Trophoblast cell (in vitro differentiated cells and primary cell): ENCODE data around the gene MUC4.
"Not testable (repeated sequence)": the region's sequence is repeated elsewhere in the genome, so short reads cannot be mapped to it uniquely, and the experiment has no call there.

Experiments used
- DNase-seq, 2 donors: peaks; one replicate each; pipeline ENCODE4 v3.0.0-alpha.2; 2016
- H2AFZ ChIP-seq: 2 replicates; pipeline ENCODE4 v1.6.1; 2013; ENCODE audit warnings: low read length, moderate library complexity, mild to moderate bottlenecking; ENCODE audit not compliant: insufficient read depth, poor library complexity
- H2AK5ac ChIP-seq: 2 replicates; pipeline ENCODE4 v1.6.1; 2013; ENCODE audit warnings: mild to moderate bottlenecking, low read length
- H2BK120ac ChIP-seq: 2 replicates; pipeline ENCODE4 v1.6.1; 2013; ENCODE audit warnings: low read length, mild to moderate bottlenecking, moderate library complexity; ENCODE audit not compliant: insufficient read depth, poor library complexity
- H2BK12ac ChIP-seq: 2 replicates; pipeline ENCODE4 v1.6.1; 2013; ENCODE audit warnings: mild to moderate bottlenecking, low read length, moderate library complexity
- H2BK5ac ChIP-seq: 2 replicates; pipeline ENCODE4 v1.6.1; 2013; ENCODE audit warnings: low read length, low read depth, moderate library complexity, mild to moderate bottlenecking; ENCODE audit not compliant: poor library complexity
- H3K14ac ChIP-seq: 2 replicates; pipeline ENCODE4 v1.6.1; 2013; ENCODE audit warnings: mild to moderate bottlenecking, low read length
- H3K18ac ChIP-seq: 2 replicates; pipeline ENCODE4 v1.6.1; 2013; ENCODE audit warnings: mild to moderate bottlenecking, low read length
- H3K23ac ChIP-seq: 2 replicates; pipeline ENCODE4 v1.6.1; 2013; ENCODE audit warnings: low read length
- H3K27ac ChIP-seq: 2 replicates; pipeline ENCODE4 v1.5.1; 2013; ENCODE audit warnings: low read depth, mild to moderate bottlenecking, inconsistent platforms, low read length, moderate library complexity
- H3K27me3 ChIP-seq: 2 replicates; pipeline ENCODE4 v1.6.1; 2013; ENCODE audit warnings: inconsistent platforms, mild to moderate bottlenecking, low read length, moderate library complexity; ENCODE audit not compliant: insufficient read depth
- H3K36me3 ChIP-seq, 2 experiments: 1 replicate in 1 of 2; 2 replicates in 1 of 2; pipeline ENCODE4 v1.6.1; 2013; ENCODE audit warnings: low read length in 2 of 2, mild to moderate bottlenecking in 2 of 2, moderate library complexity in 1 of 2; ENCODE audit not compliant: insufficient read depth in 2 of 2, control insufficient read depth in 1 of 2
- H3K4ac ChIP-seq: 2 replicates; pipeline ENCODE4 v1.6.1; 2013; ENCODE audit warnings: low read depth, mild to moderate bottlenecking, low read length, moderate library complexity
- H3K4me1 ChIP-seq, 2 experiments: 1 replicate in 1 of 2; 2 replicates in 1 of 2; pipeline ENCODE4 v1.6.1; 2013; ENCODE audit warnings: low read length in 2 of 2, mild to moderate bottlenecking in 2 of 2, moderate library complexity in 1 of 2; ENCODE audit not compliant: insufficient read depth in 2 of 2, control insufficient read depth in 1 of 2
- H3K4me2 ChIP-seq: 2 replicates; pipeline ENCODE4 v1.6.1; 2013; ENCODE audit warnings: inconsistent platforms, mild to moderate bottlenecking, low read length, moderate library complexity
- H3K4me3 ChIP-seq: 2 replicates; pipeline ENCODE4 v1.5.1; 2013; ENCODE audit warnings: mild to moderate bottlenecking, low read depth, low read length, inconsistent platforms
- H3K79me1 ChIP-seq: one replicate; pipeline ENCODE4 v1.6.1; 2013; ENCODE audit warnings: low read length
- H3K79me2 ChIP-seq: 2 replicates; pipeline ENCODE4 v1.6.1; 2013; ENCODE audit warnings: low read length, mild to moderate bottlenecking; ENCODE audit not compliant: control insufficient read depth, insufficient read depth, poor library complexity
- H3K9ac ChIP-seq: 2 replicates; pipeline ENCODE4 v1.6.1; 2013; ENCODE audit warnings: mild to moderate bottlenecking, low read length
- H3K9me3 ChIP-seq: 2 replicates; pipeline ENCODE4 v1.6.1; 2013; ENCODE audit warnings: low read depth, mild to moderate bottlenecking, control low read depth, inconsistent platforms, low read length; ENCODE audit not compliant: insufficient read depth
- H4K12ac ChIP-seq: 2 replicates; pipeline ENCODE4 v1.6.1; 2013; ENCODE audit warnings: low read depth, mild to moderate bottlenecking, low read length, moderate library complexity
- H4K8ac ChIP-seq: 2 replicates; pipeline ENCODE4 v1.6.1; 2013; ENCODE audit warnings: low read depth, mild to moderate bottlenecking, low read length, moderate library complexity
- H4K91ac ChIP-seq: one replicate; pipeline ENCODE4 v1.6.1; 2013; ENCODE audit warnings: low read depth, mild to moderate bottlenecking, low read length, moderate library complexity
- WGBS: extraction: QIAGEN DNeasy Blood & Tissue Kit; methylation state at CpG from one replicate; pipeline ENCODE4 v1.1.7; 2013; ENCODE audit warnings: missing lambda C conversion rate; ENCODE audit not compliant: insufficient read length, insufficient coverage; ENCODE audit errors: extremely low coverage; 5-methylcytosine and 5-hydroxymethylcytosine counted together

Gene MUC4

DNA sequence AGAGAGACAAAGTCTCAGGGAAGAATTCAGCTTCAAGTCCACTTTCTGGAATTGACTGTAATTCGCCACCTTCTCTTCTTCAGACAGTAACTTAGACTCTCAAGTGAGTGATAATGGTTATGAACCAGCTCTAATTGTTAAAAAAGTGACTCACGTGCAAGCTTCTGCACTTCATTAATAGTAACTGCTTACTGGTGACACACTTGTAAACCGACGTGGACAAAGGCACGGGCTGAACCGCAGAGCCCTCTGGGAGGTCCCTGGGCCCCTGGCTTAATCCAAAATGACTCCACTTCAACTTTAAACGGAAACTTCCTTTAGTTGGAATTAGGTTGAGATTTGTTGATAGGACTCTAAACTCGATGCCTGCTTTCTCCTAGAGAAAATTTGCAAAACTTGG lies 17.0 kb downstream of the MUC4 start:
- no peak overlapping the region for H3K9ac ChIP-seq
- no peak overlapping the region for H3K4me3 ChIP-seq
- H2BK5ac ChIP-seq = no peak overlapping the region
- no peak overlapping the region for H2AFZ ChIP-seq
- WGBS = no CpG with 5 or more reads among the region's 8 CpGs
- no peak overlapping the region for H2BK120ac ChIP-seq
- H3K4ac ChIP-seq = no peak overlapping the region
- no peak overlapping the region for H4K12ac ChIP-seq
- H4K91ac ChIP-seq = no peak overlapping the region
- H3K23ac ChIP-seq = no peak overlapping the region
- H3K79me2 ChIP-seq = no peaks in the 10 kb centered on the region
- no peak overlapping the region for H2AK5ac ChIP-seq
- no peak overlapping the region for H3K18ac ChIP-seq
- no peak overlapping the region for H3K4me2 ChIP-seq
- H3K27ac ChIP-seq = no peak overlapping the region
- no peak overlapping the region for H3K14ac ChIP-seq
- H3K79me1 ChIP-seq = no peaks in the 10 kb centered on the region
- no peaks in the 10 kb centered on the region for H3K4me1 ChIP-seq
- no peaks in the 10 kb centered on the region for H3K36me3 ChIP-seq
- H4K8ac ChIP-seq = no peak overlapping the region
- no peak overlapping the region for H2BK12ac ChIP-seq
- no peak for DNase-seq
- no peaks in the 10 kb centered on the region for H3K9me3 ChIP-seq
- no peaks in the 10 kb centered on the region for H3K27me3 ChIP-seq

DNA sequence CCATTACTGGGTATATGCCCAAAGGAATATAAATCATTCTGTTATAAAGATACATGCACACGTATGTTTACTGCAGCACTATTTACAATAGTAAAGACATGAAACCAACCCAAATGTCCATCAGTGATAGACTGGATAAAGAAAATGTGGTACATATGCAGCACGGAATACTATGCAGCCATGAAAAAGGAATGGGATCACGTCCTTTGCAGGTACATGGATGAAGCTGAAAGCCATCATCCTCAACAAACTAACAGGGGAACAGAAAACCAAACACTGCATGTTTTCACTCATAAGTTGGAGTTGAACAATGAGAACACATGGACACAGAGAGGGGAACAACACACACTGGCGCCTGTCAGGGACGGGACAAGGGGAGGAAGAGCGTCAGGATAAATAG lies 19.1 kb downstream of the MUC4 start:
- no CpG with 5 or more reads among the region's 6 CpGs for WGBS
- H3K14ac ChIP-seq, H3K18ac ChIP-seq, H3K4ac ChIP-seq, H2BK120ac ChIP-seq, H3K4me2 ChIP-seq, H3K36me3 ChIP-seq, H4K12ac ChIP-seq, H3K23ac ChIP-seq, H3K9me3 ChIP-seq, H3K4me1 ChIP-seq, H3K79me1 ChIP-seq, H3K4me3 ChIP-seq, DNase-seq, H4K8ac ChIP-seq, H2AFZ ChIP-seq, H2BK12ac ChIP-seq, H3K9ac ChIP-seq, H3K27ac ChIP-seq, H2BK5ac ChIP-seq, H3K79me2 ChIP-seq, H2AK5ac ChIP-seq, H3K27me3 ChIP-seq, H4K91ac ChIP-seq: not testable (repeated sequence)

DNA sequence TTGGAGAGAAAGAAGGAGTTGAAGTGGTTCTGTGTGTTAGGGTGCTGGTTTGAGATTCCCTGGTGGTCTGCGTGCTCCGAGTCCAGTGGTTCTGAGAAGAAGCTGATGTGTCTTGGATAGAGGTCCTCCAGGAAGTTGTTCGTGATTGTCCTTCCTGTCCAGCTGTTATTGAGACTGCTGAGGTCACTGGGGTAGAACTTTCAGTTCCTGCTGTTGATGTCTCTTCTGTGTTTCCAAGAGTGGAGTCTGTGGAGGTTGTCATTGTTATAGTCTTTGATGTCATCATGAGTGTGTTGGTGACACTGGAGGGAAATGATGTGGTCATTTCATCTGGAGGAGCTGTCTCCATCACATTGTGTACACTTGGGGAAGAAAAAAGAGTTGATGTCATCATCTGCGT lies 20.8 kb downstream of the MUC4 start:
- WGBS = no CpG with 5 or more reads among the region's 4 CpGs
- H3K18ac ChIP-seq = no peak overlapping the region
- no peak overlapping the region for H2BK120ac ChIP-seq
- no peak overlapping the region for H4K12ac ChIP-seq
- no peak overlapping the region for H3K4ac ChIP-seq
- DNase-seq = no peak
- no peak overlapping the region for H3K9ac ChIP-seq
- H4K91ac ChIP-seq = no peak overlapping the region
- H3K79me1 ChIP-seq = no peaks in the 10 kb centered on the region
- no peak overlapping the region for H2BK12ac ChIP-seq
- H2AFZ ChIP-seq = no peak overlapping the region
- H4K8ac ChIP-seq = no peak overlapping the region
- no peak overlapping the region for H3K27ac ChIP-seq
- no peak overlapping the region for H3K23ac ChIP-seq
- no peaks in the 10 kb centered on the region for H3K4me1 ChIP-seq
- no peak overlapping the region for H3K4me3 ChIP-seq
- H2BK5ac ChIP-seq = no peak overlapping the region
- H3K4me2 ChIP-seq = no peak overlapping the region
- H3K14ac ChIP-seq = no peak overlapping the region
- H3K9me3 ChIP-seq = peaks cover 9% of the 10 kb centered on the region
- no peaks in the 10 kb centered on the region for H3K79me2 ChIP-seq
- no peaks in the 10 kb centered on the region for H3K36me3 ChIP-seq
- no peak overlapping the region for H2AK5ac ChIP-seq
- H3K27me3 ChIP-seq = no peaks in the 10 kb centered on the region

DNA sequence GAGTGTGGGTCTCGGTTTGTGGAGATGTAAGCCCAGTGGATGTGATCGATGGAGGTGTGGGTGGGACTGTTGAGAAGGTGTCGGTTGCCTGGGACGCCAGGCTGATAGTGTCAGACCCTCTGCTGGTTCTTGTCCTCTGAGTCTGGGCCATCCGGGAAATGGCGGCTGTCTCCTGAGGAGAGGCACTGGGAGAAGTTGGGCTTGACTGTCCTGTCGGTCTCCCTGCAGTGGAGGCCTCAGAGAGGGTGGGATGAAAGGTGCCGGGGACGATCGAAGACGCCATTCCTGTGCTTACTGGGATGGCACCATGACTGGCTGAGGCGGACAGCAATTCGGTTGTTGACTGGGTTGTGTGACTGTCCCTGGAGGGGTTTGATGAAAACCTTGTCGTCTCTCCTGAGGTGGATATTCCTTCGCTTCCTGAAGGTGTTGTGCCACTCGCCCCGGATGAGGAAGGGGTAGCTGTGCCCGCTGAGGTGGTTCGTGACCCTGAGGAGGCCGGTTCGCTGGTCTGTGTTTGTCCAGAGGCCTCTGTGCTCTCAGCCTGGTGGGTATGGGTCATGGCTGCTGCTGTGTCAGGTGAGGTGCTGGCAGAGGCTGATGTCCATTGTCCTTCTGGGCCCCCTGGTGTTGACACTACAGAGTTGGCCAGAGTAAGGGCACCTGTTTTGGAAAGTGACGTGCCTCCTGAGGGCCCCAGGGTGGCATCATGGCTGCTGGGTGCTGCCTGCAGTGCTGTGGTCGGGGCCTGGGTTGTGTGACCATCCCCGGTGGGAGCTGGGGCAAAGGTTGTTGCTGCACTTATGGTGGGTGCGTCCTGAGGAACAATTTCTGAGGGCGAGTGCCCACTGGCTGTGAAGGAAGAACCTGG lies 22.8 kb downstream of the MUC4 start:
- Histone ChIP-seq H2AK5ac (no peak overlapping the region), H3K27ac (no peak overlapping the region), H3K9me3 (peaks cover 21% of the 10 kb centered on the region), H3K27me3 (no peaks in the 10 kb centered on the region), H3K14ac (no peak overlapping the region), H3K79me2 (no peaks in the 10 kb centered on the region), H3K18ac (no peak overlapping the region), H2BK120ac (no peak overlapping the region), H3K23ac (no peak overlapping the region), H3K9ac (no peak overlapping the region), H2BK5ac (no peak overlapping the region), H4K8ac (no peak overlapping the region), H3K4ac (no peak overlapping the region), H4K12ac (no peak overlapping the region), H4K91ac (no peak overlapping the region), H2BK12ac (no peak overlapping the region), H3K4me1 (no peaks in the 10 kb centered on the region), H2AFZ (no peak overlapping the region), H3K4me2 (no peak overlapping the region), H3K79me1 (no peaks in the 10 kb centered on the region), H3K4me3 (no peak overlapping the region), H3K36me3 (no peaks in the 10 kb centered on the region)
- no CpG with 5 or more reads among the region's 26 CpGs for WGBS
- DNase-seq = no peak
